Osteocyte (in vitro differentiated cells): ENCODE measurements around the gene SPTSSA. TPM values are rescaled to one million over a fixed set of nuclear protein-coding genes. Genes with fewer than 3 reads are reported as not detected.

Experiments
- DNase-seq: peaks from one replicate; pipeline ENCODE4 v3.0.0; 2021; ENCODE audit warnings: mixed read lengths; ENCODE audit not compliant: unreplicated experiment; ENCODE audit errors: extremely low spot score
- H3K27ac Mint-ChIP-seq: one replicate; pipeline ENCODE4 v1.8.0; 2021; ENCODE audit warnings: mild to moderate bottlenecking, mixed read lengths; ENCODE audit not compliant: unreplicated experiment
- H3K27me3 Mint-ChIP-seq: one replicate; pipeline ENCODE4 v1.8.0; 2021; ENCODE audit warnings: mixed read lengths; ENCODE audit not compliant: unreplicated experiment
- H3K36me3 Mint-ChIP-seq: one replicate; pipeline ENCODE4 v1.8.0; 2021; ENCODE audit warnings: mixed read lengths; ENCODE audit not compliant: unreplicated experiment
- H3K4me1 Mint-ChIP-seq: one replicate; pipeline ENCODE4 v1.8.0; 2021; ENCODE audit warnings: mixed read lengths; ENCODE audit not compliant: unreplicated experiment
- H3K4me3 Mint-ChIP-seq: one replicate; pipeline ENCODE4 v1.8.0; 2021; ENCODE audit warnings: mild to moderate bottlenecking, moderate library complexity, mixed read lengths; ENCODE audit not compliant: unreplicated experiment
- H3K9me3 Mint-ChIP-seq: one replicate; pipeline ENCODE4 v1.8.0; 2021; ENCODE audit warnings: mixed read lengths; ENCODE audit not compliant: unreplicated experiment
- total RNA-seq: library from RNA; stranded (reverse); gene quantifications from 2 replicates; pipeline ENCODE4 v1.2.1, GENCODE V29; 2021
- TF ChIP-seq, protein P1 (sequence below): fragments of 200-600 bp; sonication (generic); IDR thresholded peaks from 2 replicates; pipeline ENCODE4 v1.5.0; 2021; ENCODE audit warnings: antibody characterized with exemption, mild to moderate bottlenecking, moderate library complexity

The SPTSSA gene
- total RNA-seq, 1 donor from 2014 or later, result 17.8 TPM

DNA sequence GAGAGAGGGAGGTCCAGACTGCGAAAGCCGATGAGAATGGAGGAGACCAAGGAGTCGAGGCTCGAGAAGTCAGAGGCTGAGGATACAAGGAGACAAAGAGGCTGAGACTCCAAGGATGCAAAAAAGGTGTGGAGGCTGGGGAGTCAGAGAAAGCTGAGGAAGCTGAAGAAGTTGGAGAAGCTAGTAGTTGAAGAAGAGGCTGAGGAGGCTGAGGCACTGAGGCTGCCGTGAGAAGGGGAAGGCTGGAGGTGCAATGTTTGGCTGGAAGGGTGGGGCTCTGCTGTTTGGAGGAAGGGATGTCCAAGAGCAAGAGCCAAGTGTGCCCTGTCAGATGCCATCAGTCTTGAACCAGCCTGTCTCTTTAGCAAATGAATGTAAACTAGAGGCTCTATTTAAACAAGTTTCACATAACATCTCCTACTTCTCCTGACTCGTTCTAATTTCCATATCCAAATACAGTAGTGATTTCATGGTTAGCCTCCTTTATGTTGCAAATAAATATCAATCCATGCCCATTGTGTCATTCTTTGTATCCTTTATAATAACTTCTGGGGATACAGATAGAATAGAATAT, 10.8 kb upstream of the SPTSSA start:
- no peaks in the 10 kb centered on the region for H3K4me1 Mint-ChIP-seq
- TF ChIP-seq, protein P1, sequence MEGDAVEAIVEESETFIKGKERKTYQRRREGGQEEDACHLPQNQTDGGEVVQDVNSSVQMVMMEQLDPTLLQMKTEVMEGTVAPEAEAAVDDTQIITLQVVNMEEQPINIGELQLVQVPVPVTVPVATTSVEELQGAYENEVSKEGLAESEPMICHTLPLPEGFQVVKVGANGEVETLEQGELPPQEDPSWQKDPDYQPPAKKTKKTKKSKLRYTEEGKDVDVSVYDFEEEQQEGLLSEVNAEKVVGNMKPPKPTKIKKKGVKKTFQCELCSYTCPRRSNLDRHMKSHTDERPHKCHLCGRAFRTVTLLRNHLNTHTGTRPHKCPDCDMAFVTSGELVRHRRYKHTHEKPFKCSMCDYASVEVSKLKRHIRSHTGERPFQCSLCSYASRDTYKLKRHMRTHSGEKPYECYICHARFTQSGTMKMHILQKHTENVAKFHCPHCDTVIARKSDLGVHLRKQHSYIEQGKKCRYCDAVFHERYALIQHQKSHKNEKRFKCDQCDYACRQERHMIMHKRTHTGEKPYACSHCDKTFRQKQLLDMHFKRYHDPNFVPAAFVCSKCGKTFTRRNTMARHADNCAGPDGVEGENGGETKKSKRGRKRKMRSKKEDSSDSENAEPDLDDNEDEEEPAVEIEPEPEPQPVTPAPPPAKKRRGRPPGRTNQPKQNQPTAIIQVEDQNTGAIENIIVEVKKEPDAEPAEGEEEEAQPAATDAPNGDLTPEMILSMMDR, result no peak
- DNase-seq, result no peak
- H3K36me3 Mint-ChIP-seq, result no peaks in the 10 kb centered on the region
- H3K9me3 Mint-ChIP-seq, result no peaks in the 10 kb centered on the region
- no peak overlapping the region for H3K4me3 Mint-ChIP-seq
- no peak overlapping the region for H3K27ac Mint-ChIP-seq
- H3K27me3 Mint-ChIP-seq, result peaks cover 3% of the 10 kb centered on the region

DNA sequence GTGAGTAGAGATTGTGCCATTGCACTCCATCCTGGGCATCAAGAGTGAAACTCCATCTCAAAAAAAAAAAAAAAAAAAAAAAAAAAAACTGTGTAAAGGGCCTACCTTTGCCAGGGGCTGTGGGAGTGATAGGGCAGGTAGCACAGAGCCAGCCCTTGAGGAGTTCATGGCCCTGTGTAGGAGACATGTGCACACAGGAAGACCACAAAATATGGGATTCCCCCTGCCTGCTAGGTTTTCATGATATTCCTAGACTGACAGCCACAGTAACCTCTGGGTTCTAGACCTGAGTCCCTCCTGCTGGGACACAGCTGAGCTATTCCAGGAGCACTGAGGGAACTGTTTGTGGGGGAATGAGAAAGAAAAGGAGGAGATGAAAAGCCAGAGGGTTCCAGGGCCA, 8.3 kb upstream of the SPTSSA start:
- Mint-ChIP-seq H3K4me1 (no peaks in the 10 kb centered on the region), H3K9me3 (no peaks in the 10 kb centered on the region), H3K36me3 (no peaks in the 10 kb centered on the region), H3K27me3 (peaks cover 3% of the 10 kb centered on the region), H3K27ac (no peak overlapping the region), H3K4me3 (no peak overlapping the region)
- no peak for DNase-seq
- TF ChIP-seq, protein P1, result no peak

DNA sequence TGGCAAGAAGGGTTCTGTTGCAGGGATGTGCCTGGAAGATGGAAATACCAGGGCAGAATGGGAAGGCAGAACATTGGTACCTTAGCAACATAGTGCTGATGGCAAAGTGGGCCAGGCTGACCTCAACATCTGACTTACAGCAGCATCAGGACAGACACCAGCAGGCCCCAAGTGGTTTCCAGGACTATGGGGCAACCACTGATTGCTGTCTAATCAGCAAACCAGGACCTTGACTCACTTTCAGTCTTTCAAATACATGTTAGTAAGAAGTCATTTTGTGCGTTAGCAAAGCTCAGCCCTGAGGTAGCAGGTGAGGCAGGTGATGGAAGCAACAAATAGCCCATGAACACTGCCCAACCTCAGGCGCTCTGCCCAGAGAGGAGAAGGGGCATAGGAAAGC, 4.7 kb upstream of the SPTSSA start:
- H3K4me3 Mint-ChIP-seq, result no peak overlapping the region
- no peaks in the 10 kb centered on the region for H3K9me3 Mint-ChIP-seq
- no peaks in the 10 kb centered on the region for H3K27me3 Mint-ChIP-seq
- H3K4me1 Mint-ChIP-seq, result peaks cover 4% of the 10 kb centered on the region
- no peaks in the 10 kb centered on the region for H3K36me3 Mint-ChIP-seq
- H3K27ac Mint-ChIP-seq, result no peak overlapping the region
- TF ChIP-seq, protein P1, result no peak
- no peak for DNase-seq

DNA sequence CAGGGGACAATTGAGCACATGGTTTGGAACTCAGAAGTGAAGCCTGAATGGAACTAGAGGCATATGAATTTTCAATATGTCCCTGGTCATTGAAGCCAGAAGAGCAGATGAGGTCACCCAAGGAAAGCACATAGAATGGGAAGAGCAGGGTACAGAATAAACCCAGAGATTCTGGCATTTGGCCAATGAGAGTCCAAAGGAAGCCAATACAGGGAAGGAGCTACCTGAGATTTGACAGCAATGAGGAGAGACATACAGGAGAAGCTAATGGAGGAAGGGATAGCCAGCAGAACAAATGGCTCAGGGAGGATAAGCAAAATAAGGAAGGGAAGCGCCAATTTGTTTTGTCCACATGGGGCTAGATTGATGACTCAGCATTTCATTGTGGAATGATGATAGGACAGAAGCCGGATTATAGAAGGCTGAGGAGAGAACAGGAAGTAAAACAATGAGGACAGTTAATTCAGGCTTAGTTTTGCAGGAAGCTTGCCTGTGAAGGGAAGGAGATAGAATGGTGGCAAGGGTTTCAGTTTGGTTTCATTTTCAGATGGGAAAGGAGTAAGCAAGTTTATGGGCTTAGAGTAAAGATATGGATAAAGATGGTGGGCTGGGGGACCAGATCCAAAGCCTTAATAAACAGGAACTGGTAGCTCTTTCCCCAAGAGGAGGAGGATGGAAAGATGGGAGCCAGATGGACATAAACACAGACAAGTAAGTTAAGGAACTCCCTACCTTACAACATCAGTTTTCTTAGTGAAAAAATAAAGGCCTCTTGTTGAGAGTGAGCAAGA, 3.2 kb upstream of the SPTSSA start:
- Mint-ChIP-seq H3K27me3 (no peaks in the 10 kb centered on the region), H3K27ac (no peak overlapping the region), H3K36me3 (no peaks in the 10 kb centered on the region), H3K4me3 (no peak overlapping the region), H3K9me3 (no peaks in the 10 kb centered on the region), H3K4me1 (peaks cover 17% of the 10 kb centered on the region)
- DNase-seq, result no peak
- TF ChIP-seq, protein P1, result no peak

DNA sequence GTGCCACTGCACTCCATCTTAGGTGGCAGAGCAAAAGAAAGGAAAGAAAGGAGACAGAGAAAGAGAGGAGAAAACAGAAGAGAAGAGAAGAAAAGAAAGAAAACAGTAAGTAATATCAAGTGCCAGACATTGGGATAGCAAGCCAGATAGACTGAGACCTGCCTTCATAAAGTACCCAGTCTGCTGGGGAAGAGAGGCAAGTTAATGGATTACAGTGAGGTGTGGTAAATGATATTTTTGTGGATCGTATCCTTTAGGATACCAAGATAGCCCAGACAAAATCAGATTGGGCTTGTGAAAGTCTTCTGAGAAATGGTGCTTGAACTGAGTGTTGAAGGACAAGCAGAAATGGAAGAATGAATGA, 1.5 kb upstream of the SPTSSA start:
- no peaks in the 10 kb centered on the region for H3K9me3 Mint-ChIP-seq
- DNase-seq, result no peak
- peaks cover 26% of the 10 kb centered on the region for H3K4me1 Mint-ChIP-seq
- no peak overlapping the region for H3K4me3 Mint-ChIP-seq
- TF ChIP-seq, protein P1, result no peak
- no peaks in the 10 kb centered on the region for H3K36me3 Mint-ChIP-seq
- no peak overlapping the region for H3K27ac Mint-ChIP-seq
- no peaks in the 10 kb centered on the region for H3K27me3 Mint-ChIP-seq
